HEK293 (cell line): ENCODE measurements around the gene TMC2.

Experiments used
- CTCF ChIA-PET: fragments of 350-600 bp; formaldehyde crosslinking; extraction: SDS; loops from one replicate; lab custom pipeline; 2021; ENCODE audit warnings: antibody characterized with exemption; lab: Yijun Ruan, JAX
- POLR2A ChIA-PET: fragments of 300-600 bp; formaldehyde crosslinking; extraction: SDS; loops from one replicate; lab custom pipeline; 2020; ENCODE audit warnings: antibody characterized with exemption, inconsistent platforms; lab: Yijun Ruan, JAX
- H3K27ac ChIP-seq: fragments of 200-500 bp; sonication (Bioruptor generic); 2 replicates; pipeline ENCODE4 v1.5.1; 2014; ENCODE audit warnings: low read depth, low read length, control low read depth, inconsistent platforms; ENCODE audit errors: extremely low read depth
- H3K36me3 ChIP-seq, 2 experiments: fragments of 200-500 bp in 1 of 2; sonication (Bioruptor generic) in 1 of 2; 1 replicate in 1 of 2; 2 replicates in 1 of 2; pipeline ENCODE4 v1.5.1; 2014 to 2017; ENCODE audit warnings: inconsistent platforms in 2 of 2, low read length in 2 of 2; ENCODE audit not compliant: control insufficient read depth in 2 of 2, insufficient read depth in 1 of 2
- H3K4me1 ChIP-seq: fragments of 200-500 bp; sonication (Bioruptor generic); 2 replicates; pipeline ENCODE4 v1.5.1; 2014; ENCODE audit warnings: mild to moderate bottlenecking, low read length, inconsistent platforms; ENCODE audit not compliant: control insufficient read depth, insufficient read depth
- H3K4me3 ChIP-seq: 2 replicates; pipeline ENCODE4 v1.5.1; 2011; ENCODE audit warnings: low read depth, mild to moderate bottlenecking, control low read depth, low read length, moderate library complexity
- H3K9me3 ChIP-seq: fragments of 200-500 bp; sonication (Bioruptor generic); 2 replicates; pipeline ENCODE4 v1.5.1; 2014; ENCODE audit warnings: low read depth, low read length, inconsistent platforms; ENCODE audit not compliant: control insufficient read depth, insufficient read depth
- HOXA7 ChIP-seq: sonication (generic); formaldehyde crosslinking; IDR thresholded peaks from 2 replicates; pipeline ENCODE4 v1.8.1; 2022; ENCODE audit warnings: missing genetic modification reagents, borderline replicate concordance
- SALL2 ChIP-seq: fragments of 450-650 bp; formaldehyde crosslinking; IDR thresholded peaks from 2 replicates; pipeline ENCODE4 v1.5.0; 2017; ENCODE audit warnings: missing biosample characterization, mild to moderate bottlenecking, missing genetic modification characterization, borderline replicate concordance
- TCF7L2 ChIP-seq: IDR thresholded peaks from 2 replicates; pipeline ENCODE4 v1.6.1; 2011; ENCODE audit warnings: low read depth, mild to moderate bottlenecking, inconsistent platforms, low read length, moderate library complexity, borderline replicate concordance
- ZFP69B ChIP-seq: fragments of 450-650 bp; formaldehyde crosslinking; IDR thresholded peaks from 2 replicates; pipeline ENCODE4 v1.5.1; 2016; ENCODE audit warnings: missing biosample characterization, missing genetic modification characterization
- ZNF114 ChIP-seq: fragments of 450-650 bp; formaldehyde crosslinking; IDR thresholded peaks from 2 replicates; pipeline ENCODE4 v1.5.0; 2017; ENCODE audit warnings: missing biosample characterization, missing genetic modification characterization
- ZNF169 ChIP-seq: fragments of 450-650 bp; formaldehyde crosslinking; IDR thresholded peaks from 2 replicates; pipeline ENCODE4 v1.5.1; 2016; ENCODE audit warnings: missing biosample characterization, missing genetic modification characterization
- ZNF221 ChIP-seq: fragments of 450-650 bp; formaldehyde crosslinking; IDR thresholded peaks from 2 replicates; pipeline ENCODE4 v1.5.1; 2017; ENCODE audit warnings: missing biosample characterization, missing genetic modification characterization, borderline replicate concordance
- ZNF239 ChIP-seq: fragments of 450-650 bp; formaldehyde crosslinking; IDR thresholded peaks from 2 replicates; pipeline ENCODE4 v1.5.1; 2016; ENCODE audit warnings: missing biosample characterization, missing genetic modification characterization
- ZNF292 ChIP-seq: fragments of 450-650 bp; formaldehyde crosslinking; IDR thresholded peaks from 2 replicates; pipeline ENCODE4 v1.5.1; 2016; ENCODE audit warnings: low read depth, missing biosample characterization, missing genetic modification characterization, borderline replicate concordance
- ZNF350 ChIP-seq: fragments of 450-650 bp; formaldehyde crosslinking; IDR thresholded peaks from 2 replicates; pipeline ENCODE4 v1.5.0; 2017; ENCODE audit warnings: missing biosample characterization, mild to moderate bottlenecking, missing genetic modification characterization
- ZNF391 ChIP-seq: fragments of 450-650 bp; formaldehyde crosslinking; IDR thresholded peaks from 2 replicates; pipeline ENCODE4 v1.5.1; 2016; ENCODE audit warnings: low read depth, missing biosample characterization, missing genetic modification characterization, borderline replicate concordance
- ZNF423 ChIP-seq: fragments of 450-650 bp; formaldehyde crosslinking; IDR thresholded peaks from 2 replicates; pipeline ENCODE4 v1.5.1; 2016; ENCODE audit warnings: missing biosample characterization, missing genetic modification characterization
- ZNF529 ChIP-seq: fragments of 450-650 bp; formaldehyde crosslinking; IDR thresholded peaks from 2 replicates; pipeline ENCODE4 v1.5.1; 2017; ENCODE audit warnings: missing genetic modification characterization, missing biosample characterization; ENCODE audit not compliant: insufficient replicate concordance
- ZNF600 ChIP-seq: fragments of 450-650 bp; formaldehyde crosslinking; IDR thresholded peaks from 2 replicates; pipeline ENCODE4 v1.5.1; 2016; ENCODE audit warnings: missing biosample characterization, missing genetic modification characterization
- ZNF658 ChIP-seq: fragments of 450-650 bp; formaldehyde crosslinking; IDR thresholded peaks from 2 replicates; pipeline ENCODE4; 2016; ENCODE audit warnings: missing biosample characterization, missing genetic modification characterization
- ZNF660 ChIP-seq: fragments of 450-650 bp; IDR thresholded peaks from 2 replicates; pipeline ENCODE4 v1.5.1; 2018; ENCODE audit warnings: missing biosample characterization, mild to moderate bottlenecking, missing genetic modification characterization
- ZNF707 ChIP-seq: fragments of 450-650 bp; formaldehyde crosslinking; IDR thresholded peaks from 2 replicates; pipeline ENCODE4 v1.5.1; 2016; ENCODE audit warnings: missing biosample characterization, missing genetic modification characterization
- ZNF791 ChIP-seq: fragments of 450-650 bp; formaldehyde crosslinking; IDR thresholded peaks from 2 replicates; pipeline ENCODE4 v1.5.1; 2016; ENCODE audit warnings: missing biosample characterization, missing genetic modification characterization
- TF ChIP-seq, protein P1 (sequence below): fragments of 450-650 bp; formaldehyde crosslinking; optimal IDR thresholded peaks from 2 replicates; pipeline ENCODE3; 2016; ENCODE audit warnings: missing biosample characterization, mild to moderate bottlenecking, missing genetic modification characterization
- TF ChIP-seq, protein P2 (sequence below): fragments of 450-650 bp; formaldehyde crosslinking; IDR thresholded peaks from 2 replicates; pipeline ENCODE4 v1.5.1; 2016; ENCODE audit warnings: missing biosample characterization, missing genetic modification characterization, low read depth
- TF ChIP-seq, protein P3 (sequence below): fragments of 450-650 bp; formaldehyde crosslinking; IDR thresholded peaks from 2 replicates; pipeline ENCODE4 v1.5.1; 2016; ENCODE audit warnings: missing biosample characterization, missing genetic modification characterization
- TF ChIP-seq, protein P4 (sequence below): fragments of 450-650 bp; formaldehyde crosslinking; IDR thresholded peaks from 2 replicates; pipeline ENCODE4 v1.5.1; 2016; ENCODE audit warnings: missing biosample characterization, missing genetic modification characterization
- TF ChIP-seq, protein P5 (sequence below): fragments of 450-650 bp; formaldehyde crosslinking; IDR thresholded peaks from 2 replicates; pipeline ENCODE4 v1.5.1; 2017; ENCODE audit warnings: missing biosample characterization, missing genetic modification characterization
- TF ChIP-seq, protein P6 (sequence below): fragments of 450-650 bp; formaldehyde crosslinking; IDR thresholded peaks from 2 replicates; pipeline ENCODE4 v1.5.1; 2016; ENCODE audit warnings: missing biosample characterization, missing genetic modification characterization
- TF ChIP-seq, protein P7 (sequence below): fragments of 450-650 bp; formaldehyde crosslinking; IDR thresholded peaks from 2 replicates; pipeline ENCODE4 v1.5.1; 2016; ENCODE audit warnings: missing biosample characterization, missing genetic modification characterization

Gene TMC2

DNA sequence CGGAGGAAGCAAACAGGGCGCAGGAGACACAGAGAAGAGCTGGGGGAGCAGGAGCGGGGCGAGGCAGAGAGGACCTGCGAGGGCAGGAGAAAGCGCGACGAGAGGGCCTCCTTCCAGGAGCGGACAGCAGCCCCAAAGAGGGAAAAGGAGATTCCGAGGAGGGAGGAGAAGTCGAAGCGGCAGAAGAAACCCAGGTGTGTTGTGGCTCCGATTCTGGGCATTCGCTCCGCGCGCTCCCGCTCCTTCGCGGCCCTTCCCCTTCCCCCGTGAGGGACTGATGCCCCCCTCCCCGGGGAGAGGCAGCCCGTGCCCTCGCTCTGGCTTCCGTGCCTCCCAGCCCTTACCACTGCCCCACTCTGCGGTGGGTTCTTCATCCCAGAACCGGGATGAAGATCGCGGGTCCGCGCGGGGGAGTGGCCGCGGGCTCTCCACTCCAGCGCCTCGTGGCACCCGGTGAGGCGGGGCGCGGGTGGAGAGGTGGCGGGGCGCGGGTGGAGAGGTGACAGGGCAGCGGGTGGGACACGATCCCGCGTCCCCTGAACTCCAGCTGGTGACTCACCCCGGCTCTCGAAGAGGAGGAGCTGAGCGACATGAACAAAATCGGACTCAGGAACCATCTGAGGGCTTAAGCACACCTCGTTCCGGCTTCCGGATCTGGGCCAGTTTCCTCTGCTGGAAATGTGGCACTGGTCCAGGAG lies 22.4 kb downstream of the TMC2 start:
- Histone ChIP-seq H3K9me3 (no peaks in the 10 kb centered on the region), H3K4me3 (no peak overlapping the region), H3K36me3 (no peaks in the 10 kb centered on the region), H3K4me1 (no peaks in the 10 kb centered on the region), H3K27ac (no peak overlapping the region)
- POLR2A ChIA-PET, result no interaction called here
- CTCF ChIA-PET, result interaction anchor here (0.9 to 2.5 kb wide), 2 partner anchors 37 to 38 kb away, joined by 3 to 9 read pairs; no protein-coding TSS in a partner anchor
- no peak for TF ChIP-seq ZNF292 (tag by site-specific recombination)
- TF ChIP-seq, protein P1, sequence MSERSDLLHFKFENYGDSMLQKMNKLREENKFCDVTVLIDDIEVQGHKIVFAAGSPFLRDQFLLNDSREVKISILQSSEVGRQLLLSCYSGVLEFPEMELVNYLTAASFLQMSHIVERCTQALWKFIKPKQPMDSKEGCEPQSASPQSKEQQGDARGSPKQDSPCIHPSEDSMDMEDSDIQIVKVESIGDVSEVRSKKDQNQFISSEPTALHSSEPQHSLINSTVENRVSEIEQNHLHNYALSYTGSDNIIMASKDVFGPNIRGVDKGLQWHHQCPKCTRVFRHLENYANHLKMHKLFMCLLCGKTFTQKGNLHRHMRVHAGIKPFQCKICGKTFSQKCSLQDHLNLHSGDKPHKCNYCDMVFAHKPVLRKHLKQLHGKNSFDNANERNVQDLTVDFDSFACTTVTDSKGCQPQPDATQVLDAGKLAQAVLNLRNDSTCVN, result no peak
- no peak for TF ChIP-seq ZNF221 (tag by site-specific recombination)
- TF ChIP-seq ZNF169 (tag by site-specific recombination), result no peak
- TF ChIP-seq ZNF391 (tag by site-specific recombination), result no peak
- no peak for TF ChIP-seq ZNF239 (tag by site-specific recombination)
- TF ChIP-seq ZNF600 (tag by site-specific recombination), result no peak
- no peak for TF ChIP-seq ZNF350 (tag by site-specific recombination)
- TF ChIP-seq ZFP69B (tag by site-specific recombination), result no peak
- no peak for TF ChIP-seq ZNF660 (tag by site-specific recombination)
- TF ChIP-seq TCF7L2, result no peak
- TF ChIP-seq, protein P2, sequence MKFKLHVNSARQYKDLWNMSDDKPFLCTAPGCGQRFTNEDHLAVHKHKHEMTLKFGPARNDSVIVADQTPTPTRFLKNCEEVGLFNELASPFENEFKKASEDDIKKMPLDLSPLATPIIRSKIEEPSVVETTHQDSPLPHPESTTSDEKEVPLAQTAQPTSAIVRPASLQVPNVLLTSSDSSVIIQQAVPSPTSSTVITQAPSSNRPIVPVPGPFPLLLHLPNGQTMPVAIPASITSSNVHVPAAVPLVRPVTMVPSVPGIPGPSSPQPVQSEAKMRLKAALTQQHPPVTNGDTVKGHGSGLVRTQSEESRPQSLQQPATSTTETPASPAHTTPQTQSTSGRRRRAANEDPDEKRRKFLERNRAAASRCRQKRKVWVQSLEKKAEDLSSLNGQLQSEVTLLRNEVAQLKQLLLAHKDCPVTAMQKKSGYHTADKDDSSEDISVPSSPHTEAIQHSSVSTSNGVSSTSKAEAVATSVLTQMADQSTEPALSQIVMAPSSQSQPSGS (tag by site-specific recombination), result no peak
- no peak for TF ChIP-seq SALL2 (tag by site-specific recombination)
- no peak for TF ChIP-seq ZNF423
- TF ChIP-seq HOXA7, result no peak

DNA sequence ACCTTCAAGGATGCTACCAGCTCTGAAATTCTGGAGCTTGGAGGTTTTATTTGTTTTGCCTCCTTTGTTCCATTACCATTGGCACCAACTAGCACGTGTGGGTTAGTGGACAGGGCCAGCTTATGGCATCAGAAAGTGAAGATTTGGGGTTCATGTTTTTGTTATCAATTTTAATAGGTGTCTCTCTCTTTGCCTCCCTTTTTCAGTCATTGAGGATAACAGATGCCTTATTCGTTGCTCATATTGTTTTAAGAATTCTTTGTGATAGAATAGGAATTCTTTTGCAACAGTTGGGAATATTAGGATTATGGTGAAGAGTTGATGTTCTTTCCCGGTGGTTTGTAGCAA lies 22.9 kb downstream of the TMC2 start:
- H3K4me1 ChIP-seq, result no peaks in the 10 kb centered on the region
- CTCF ChIA-PET, result interaction anchor here (0.9 to 2.5 kb wide), 2 partner anchors 37 to 39 kb away, joined by 3 to 9 read pairs; no protein-coding TSS in a partner anchor
- POLR2A ChIA-PET, result no interaction called here
- TF ChIP-seq, protein P3, sequence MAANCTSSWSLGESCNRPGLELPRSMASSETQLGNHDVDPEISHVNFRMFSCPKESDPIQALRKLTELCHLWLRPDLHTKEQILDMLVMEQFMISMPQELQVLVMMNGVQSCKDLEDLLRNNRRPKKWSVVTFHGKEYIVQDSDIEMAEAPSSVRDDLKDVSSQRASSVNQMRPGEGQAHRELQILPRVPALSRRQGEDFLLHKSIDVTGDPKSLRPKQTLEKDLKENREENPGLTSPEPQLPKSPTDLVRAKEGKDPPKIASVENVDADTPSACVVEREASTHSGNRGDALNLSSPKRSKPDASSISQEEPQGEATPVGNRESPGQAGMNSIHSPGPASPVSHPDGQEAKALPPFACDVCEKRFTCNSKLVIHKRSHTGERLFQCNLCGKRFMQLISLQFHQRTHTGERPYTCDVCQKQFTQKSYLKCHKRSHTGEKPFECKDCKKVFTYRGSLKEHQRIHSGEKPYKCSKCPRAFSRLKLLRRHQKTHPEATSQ (tag by site-specific recombination), result no peak
- TF ChIP-seq, protein P4, sequence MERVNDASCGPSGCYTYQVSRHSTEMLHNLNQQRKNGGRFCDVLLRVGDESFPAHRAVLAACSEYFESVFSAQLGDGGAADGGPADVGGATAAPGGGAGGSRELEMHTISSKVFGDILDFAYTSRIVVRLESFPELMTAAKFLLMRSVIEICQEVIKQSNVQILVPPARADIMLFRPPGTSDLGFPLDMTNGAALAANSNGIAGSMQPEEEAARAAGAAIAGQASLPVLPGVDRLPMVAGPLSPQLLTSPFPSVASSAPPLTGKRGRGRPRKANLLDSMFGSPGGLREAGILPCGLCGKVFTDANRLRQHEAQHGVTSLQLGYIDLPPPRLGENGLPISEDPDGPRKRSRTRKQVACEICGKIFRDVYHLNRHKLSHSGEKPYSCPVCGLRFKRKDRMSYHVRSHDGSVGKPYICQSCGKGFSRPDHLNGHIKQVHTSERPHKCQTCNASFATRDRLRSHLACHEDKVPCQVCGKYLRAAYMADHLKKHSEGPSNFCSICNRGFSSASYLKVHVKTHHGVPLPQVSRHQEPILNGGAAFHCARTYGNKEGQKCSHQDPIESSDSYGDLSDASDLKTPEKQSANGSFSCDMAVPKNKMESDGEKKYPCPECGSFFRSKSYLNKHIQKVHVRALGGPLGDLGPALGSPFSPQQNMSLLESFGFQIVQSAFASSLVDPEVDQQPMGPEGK (tag by site-specific recombination), result no peak
- TF ChIP-seq, protein P5, sequence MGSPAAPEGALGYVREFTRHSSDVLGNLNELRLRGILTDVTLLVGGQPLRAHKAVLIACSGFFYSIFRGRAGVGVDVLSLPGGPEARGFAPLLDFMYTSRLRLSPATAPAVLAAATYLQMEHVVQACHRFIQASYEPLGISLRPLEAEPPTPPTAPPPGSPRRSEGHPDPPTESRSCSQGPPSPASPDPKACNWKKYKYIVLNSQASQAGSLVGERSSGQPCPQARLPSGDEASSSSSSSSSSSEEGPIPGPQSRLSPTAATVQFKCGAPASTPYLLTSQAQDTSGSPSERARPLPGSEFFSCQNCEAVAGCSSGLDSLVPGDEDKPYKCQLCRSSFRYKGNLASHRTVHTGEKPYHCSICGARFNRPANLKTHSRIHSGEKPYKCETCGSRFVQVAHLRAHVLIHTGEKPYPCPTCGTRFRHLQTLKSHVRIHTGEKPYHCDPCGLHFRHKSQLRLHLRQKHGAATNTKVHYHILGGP (tag by site-specific recombination), result no peak
- TF ChIP-seq ZNF529 (no peak), ZNF707 (tag by site-specific recombination) (no peak), ZNF114 (tag by site-specific recombination) (no peak), ZNF791 (tag by site-specific recombination) (no peak), ZNF658 (tag by site-specific recombination) (no peak), ZNF660 (tag by site-specific recombination) (no peak)
- TF ChIP-seq, protein P6, sequence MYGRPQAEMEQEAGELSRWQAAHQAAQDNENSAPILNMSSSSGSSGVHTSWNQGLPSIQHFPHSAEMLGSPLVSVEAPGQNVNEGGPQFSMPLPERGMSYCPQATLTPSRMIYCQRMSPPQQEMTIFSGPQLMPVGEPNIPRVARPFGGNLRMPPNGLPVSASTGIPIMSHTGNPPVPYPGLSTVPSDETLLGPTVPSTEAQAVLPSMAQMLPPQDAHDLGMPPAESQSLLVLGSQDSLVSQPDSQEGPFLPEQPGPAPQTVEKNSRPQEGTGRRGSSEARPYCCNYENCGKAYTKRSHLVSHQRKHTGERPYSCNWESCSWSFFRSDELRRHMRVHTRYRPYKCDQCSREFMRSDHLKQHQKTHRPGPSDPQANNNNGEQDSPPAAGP (tag by site-specific recombination), result no peak
- TF ChIP-seq, protein P7, sequence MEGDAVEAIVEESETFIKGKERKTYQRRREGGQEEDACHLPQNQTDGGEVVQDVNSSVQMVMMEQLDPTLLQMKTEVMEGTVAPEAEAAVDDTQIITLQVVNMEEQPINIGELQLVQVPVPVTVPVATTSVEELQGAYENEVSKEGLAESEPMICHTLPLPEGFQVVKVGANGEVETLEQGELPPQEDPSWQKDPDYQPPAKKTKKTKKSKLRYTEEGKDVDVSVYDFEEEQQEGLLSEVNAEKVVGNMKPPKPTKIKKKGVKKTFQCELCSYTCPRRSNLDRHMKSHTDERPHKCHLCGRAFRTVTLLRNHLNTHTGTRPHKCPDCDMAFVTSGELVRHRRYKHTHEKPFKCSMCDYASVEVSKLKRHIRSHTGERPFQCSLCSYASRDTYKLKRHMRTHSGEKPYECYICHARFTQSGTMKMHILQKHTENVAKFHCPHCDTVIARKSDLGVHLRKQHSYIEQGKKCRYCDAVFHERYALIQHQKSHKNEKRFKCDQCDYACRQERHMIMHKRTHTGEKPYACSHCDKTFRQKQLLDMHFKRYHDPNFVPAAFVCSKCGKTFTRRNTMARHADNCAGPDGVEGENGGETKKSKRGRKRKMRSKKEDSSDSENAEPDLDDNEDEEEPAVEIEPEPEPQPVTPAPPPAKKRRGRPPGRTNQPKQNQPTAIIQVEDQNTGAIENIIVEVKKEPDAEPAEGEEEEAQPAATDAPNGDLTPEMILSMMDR (tag by site-specific recombination), result no peak

More for the DNA sequence above, 22.9 kb downstream of the TMC2 start:
- no peaks in the 10 kb centered on the region for H3K36me3 ChIP-seq
- no peaks in the 10 kb centered on the region for H3K9me3 ChIP-seq
- H3K4me3 ChIP-seq, result no peak overlapping the region
- H3K27ac ChIP-seq, result no peak overlapping the region
